Gastrocnemius medialis (tissue), 4 donors: Measurements from ENCODE around the gene QPRT.
"Not testable (repeated sequence)": the region's sequence is repeated elsewhere in the genome, so short reads cannot be mapped to it uniquely, and the experiment has no call there.

Experiments
- POLR2A ChIP-seq, 2 donors: fragments of 450-650 bp; IDR thresholded peaks; one replicate each; pipeline ENCODE4 v1.6.1; 2017; ENCODE audit warnings: antibody characterized with exemption in 2 of 2, mild to moderate bottlenecking in 2 of 2, moderate library complexity in 2 of 2
- TF ChIP-seq, protein P1 (sequence below), 5 experiments: fragments of 450-650 bp in 3 of 5; fragments of 200-600 bp in 2 of 5; sonication (generic) in 2 of 5; IDR thresholded peaks in 4 of 5; conservative IDR thresholded peaks in 1 of 5; 1 replicate in 4 of 5; 2 replicates in 1 of 5; pipeline ENCODE4 v1.5.1; 2016 to 2019; ENCODE audit warnings: antibody characterized with exemption in 5 of 5, mild to moderate bottlenecking in 3 of 5, moderate library complexity in 3 of 5

DNA sequence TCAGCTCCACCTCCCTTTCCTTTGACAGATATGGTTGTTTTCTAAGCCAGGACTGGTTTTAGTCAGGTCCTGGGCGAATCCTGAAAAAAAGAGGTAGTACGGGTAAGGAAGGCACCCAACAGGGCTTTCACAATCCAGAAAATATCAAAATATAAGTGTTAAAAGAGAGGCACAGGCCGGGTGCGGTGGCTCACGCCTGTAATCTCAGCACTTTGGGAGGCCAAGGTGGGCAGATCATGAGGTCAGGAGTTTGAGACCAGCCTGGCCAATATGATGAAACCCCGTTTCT, 11.7 kb upstream of the QPRT start:
- TF ChIP-seq, protein P1, sequence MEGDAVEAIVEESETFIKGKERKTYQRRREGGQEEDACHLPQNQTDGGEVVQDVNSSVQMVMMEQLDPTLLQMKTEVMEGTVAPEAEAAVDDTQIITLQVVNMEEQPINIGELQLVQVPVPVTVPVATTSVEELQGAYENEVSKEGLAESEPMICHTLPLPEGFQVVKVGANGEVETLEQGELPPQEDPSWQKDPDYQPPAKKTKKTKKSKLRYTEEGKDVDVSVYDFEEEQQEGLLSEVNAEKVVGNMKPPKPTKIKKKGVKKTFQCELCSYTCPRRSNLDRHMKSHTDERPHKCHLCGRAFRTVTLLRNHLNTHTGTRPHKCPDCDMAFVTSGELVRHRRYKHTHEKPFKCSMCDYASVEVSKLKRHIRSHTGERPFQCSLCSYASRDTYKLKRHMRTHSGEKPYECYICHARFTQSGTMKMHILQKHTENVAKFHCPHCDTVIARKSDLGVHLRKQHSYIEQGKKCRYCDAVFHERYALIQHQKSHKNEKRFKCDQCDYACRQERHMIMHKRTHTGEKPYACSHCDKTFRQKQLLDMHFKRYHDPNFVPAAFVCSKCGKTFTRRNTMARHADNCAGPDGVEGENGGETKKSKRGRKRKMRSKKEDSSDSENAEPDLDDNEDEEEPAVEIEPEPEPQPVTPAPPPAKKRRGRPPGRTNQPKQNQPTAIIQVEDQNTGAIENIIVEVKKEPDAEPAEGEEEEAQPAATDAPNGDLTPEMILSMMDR (IDR thresholded peaks at IDR 0.05 in 4 of 5, conservative IDR thresholded peaks at IDR 0.05 in 1 of 5): not testable (repeated sequence)
- not testable (repeated sequence) for TF ChIP-seq POLR2A (IDR thresholded peaks at IDR 0.05)
